GM19240 (cell line): Measurements from ENCODE around the gene WDR76.

Source experiments
- DNase-seq: peaks from one replicate; pipeline ENCODE4 v3.0.0; 2011; ENCODE audit warnings: low spot score; ENCODE audit not compliant: insufficient read length

WDR76 gene

DNA sequence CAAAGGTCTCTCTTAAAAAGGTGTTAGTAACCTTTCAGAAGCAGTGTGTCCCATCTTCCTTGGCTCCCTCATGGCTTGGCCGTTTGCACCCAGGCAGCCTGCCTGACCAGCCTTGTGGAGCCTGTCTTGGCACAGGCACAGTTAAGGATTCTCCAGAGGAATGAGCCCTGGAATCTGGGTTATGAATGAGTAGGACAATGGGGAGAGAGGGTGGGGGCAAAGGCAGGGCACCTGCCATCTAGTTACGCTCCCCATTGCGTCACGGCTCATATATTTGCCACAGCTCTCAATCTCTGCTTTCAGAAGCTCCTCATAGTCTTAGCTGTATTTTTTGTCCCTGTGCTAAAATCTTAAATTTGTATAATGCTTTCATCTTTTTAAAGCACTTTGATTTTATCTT lies 50.6 kb downstream of the WDR76 start:
- DNase-seq, result no peak

DNA sequence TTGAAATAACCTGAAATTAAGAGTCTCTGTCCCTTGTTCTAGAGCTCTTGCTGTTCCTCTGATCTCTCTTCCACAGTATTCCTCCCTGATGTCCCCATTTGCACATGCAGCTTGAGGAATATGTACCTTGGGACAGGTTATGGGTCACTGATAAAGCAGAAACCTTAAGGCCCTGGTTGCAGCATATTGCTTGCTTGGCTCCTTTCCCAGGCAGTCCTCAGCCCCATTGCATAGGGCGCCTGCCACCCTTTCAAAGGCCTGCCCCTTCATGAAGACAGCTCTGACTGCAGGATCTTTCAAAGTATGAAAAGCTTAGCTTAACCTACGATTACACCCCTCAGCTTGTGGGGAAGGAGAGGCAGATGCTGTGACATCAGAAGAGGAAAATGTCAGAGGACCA lies 51.6 kb downstream of the WDR76 start:
- DNase-seq, result no peak

DNA sequence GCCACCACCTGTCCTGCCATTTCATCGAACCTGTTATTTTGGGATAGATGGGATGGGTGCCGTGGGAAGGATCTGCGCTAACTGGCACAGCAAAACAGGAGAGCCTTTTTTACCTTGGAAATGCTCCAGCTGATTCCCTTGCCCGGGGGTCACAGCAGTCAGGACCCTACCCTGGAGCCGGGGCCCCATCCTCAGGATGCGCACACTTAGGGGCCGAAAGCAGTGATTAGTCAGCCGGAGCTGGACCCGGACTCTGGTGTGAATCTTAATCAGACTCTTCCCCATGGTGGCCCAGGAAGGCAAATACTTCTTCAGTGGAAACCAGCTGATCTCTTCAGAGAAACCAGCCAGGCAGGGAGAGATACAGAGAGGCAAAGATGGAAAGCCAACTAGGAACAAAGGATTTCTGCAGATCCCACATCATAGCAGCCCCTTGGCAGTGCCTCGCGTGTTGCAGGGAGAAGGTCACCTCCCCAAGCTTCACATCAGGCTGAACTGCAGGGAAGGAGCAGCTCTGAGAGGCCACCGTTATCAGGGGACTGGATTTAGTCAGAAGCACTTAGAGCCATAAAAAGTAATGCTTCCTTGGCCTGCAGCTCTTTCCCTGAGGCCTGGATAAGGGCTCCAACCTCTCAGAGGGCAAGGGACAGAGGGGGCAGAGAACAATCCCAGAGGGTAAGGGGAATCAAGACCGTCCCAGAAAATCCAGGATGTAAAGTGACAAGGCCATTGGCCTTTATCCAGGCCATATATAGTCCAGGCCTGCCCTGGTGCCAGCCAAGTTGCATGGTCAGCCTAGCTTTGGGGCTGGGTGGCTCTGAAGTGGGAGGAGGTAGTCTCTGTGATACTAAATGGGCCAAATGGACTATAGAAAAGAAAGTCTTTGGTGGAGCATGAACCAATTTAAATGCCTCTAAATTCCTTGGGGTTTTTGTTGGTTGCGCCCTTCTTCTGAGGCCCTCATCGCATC lies 52.9 kb downstream of the WDR76 start:
- no peak for DNase-seq

DNA sequence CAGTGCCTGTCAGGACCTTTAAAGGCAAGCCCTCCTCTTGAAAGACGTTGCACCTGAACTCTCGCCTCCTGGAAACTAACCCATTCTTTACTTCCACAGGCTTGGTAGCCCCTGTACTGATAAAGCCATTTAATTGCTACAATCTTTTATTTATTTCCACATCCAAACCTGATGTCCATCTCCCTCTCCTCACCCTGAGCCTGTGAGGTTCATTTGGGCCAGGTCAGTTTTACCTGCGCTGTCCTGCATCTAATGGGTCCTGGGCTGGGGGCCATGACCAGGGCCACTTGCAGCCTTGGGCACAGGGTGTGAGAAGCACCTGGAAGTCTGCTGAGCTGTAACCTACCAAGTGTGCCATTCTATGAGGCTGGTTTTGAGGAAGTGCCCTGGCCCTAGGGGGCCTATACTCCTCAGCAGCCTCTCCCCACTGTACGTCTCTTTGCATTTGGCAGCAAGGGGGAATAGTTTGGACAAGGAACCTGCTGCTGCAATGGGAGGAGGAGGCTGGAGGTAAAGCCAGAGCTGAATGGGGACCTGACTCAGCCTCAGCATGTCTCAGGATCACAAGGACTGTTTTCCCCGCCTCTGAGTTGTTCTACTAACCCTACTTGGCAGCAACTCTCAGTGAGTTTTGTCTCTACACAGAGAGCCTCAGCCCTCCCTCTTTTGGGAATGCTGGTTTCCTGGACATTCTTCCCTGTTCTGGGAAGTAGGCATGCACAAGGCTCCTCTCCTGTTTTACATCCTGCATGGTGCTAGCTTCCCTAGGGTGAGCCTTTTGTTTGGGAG lies 53.8 kb downstream of the WDR76 start:
- DNase-seq, result no peak

DNA sequence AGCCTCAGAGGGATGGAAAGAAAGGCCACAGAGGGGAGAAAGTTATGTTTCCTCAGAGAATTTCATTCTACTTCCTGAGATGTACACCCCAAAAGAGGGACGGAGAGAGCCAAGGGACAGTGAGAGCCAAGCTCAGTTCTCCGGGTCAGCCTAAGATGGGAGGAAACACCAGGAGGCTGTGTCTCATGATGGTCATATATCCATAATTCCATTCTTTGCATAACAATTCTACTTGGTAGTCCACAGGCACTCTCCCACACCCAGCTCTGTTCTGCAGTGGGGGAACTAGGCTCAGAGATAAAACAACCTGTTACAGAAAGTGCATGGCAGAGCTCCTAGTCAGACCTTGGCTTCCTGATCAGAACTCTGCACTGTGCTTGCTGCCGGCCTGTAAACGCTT lies 54.4 kb downstream of the WDR76 start:
- DNase-seq, result no peak

DNA sequence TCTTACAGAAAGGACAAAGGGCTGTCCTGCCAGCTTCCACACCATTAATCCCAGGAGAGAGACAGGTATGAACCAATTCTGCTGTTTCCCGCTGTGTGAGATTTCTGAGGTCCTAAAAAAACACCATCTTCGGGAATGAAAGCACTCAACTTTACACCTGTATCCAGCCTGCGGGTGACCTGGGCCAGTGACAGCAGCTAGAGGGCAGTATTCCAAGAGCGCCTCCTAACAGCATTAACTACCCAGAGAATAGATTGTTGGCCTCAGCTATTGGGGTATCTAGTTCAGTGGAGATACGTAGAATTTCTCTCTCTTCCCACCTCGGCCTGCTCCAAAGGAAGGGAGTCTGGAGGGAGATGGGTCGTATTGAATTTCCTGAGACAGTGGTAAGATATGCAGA lies 55.1 kb downstream of the WDR76 start:
- no peak for DNase-seq

DNA sequence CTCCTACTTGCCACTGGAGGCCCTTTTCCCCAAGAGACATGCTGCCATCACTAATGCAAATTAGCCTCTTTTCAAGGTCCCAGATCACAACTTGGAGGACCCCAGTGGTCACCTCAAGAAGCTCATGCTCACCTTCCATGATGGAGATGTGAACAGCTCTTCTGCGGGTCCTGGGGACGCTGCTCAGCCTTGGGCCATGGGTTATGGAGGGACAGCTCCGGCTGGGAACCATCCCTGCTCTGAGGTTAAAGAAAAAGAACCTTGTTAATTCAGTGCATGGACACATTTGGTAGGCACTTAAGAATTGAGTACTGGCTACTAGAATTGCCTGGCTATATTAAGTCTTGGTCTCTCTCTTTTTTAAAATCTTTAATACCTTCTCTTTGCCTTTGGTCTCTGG lies 56.8 kb downstream of the WDR76 start:
- no peak for DNase-seq

DNA sequence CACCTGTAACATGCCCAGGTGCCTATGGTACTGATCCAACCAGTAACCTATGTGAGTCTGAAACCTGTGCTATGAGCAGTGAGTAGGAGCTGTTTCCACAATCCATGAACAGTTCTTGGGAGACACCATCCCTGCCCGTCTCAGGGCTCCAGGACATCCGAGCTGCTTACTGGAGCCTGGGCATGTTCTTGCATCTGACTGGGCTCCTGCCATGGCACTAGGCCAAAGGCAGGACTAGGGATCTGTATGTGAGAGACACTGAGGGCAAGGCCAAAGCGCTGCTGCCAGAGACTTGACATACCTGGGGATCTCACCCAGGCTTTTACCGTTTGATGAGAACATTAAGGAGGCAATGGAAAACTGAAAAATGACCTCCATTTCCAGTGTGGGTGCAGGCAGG lies 59.8 kb downstream of the WDR76 start:
- DNase-seq, result no peak

DNA sequence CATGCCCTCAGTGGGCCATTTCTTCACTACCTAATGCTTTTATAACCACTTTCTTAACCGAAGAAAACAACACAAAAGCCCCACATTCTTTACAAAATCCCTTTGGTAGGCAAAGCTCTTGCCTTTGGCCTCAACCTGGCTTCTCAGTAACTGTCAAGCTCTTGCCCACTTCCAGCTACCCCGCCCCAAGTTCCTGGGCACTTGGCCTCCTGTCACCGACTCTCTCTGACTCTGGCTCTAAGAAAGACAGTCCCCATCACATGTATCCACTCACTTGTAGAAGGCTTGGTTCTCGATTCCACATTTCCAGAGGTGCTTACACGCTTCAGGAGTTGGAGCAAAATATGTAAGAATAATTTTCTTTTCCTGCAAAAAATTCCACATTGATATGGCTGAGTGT lies 61.1 kb downstream of the WDR76 start:
- no peak for DNase-seq

DNA sequence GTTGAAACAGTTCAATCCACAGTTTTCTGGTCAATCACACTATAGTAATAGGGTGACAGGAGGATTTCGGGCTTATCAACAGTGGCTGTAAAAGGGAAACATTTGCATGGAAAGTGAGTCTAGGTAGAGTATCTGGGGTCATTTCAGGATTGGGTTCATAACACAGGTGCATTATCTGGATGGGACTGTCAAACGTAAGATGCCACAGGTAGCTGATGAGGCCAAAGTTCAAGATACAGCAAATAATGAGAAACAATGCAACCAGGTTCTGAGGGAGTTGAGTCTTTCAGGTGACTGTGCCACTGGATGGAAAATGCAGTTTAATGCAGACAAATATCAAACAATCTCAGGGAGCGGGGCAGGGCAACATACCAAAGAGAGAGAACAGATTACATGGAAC lies 62.2 kb downstream of the WDR76 start:
- no peak for DNase-seq

DNA sequence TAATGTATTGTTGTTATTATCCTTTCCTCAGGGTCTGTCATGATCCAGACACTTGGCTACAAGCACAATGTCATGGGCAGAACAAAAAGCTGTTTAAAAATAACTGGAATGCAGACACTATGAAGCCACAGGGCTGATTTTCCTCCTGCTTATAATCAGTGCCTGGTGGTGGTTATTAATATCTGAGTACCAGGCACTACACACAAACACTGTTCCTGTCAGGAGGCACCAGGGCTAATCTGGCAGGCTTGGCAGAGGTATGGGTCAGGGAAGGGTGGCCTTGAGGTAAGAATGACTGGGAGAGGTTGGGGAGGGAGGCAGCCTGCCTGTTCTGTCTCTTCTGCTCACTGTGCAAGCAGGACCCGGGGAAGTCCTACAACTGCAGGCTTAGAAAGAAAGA lies 67.2 kb downstream of the WDR76 start:
- no peak for DNase-seq

DNA sequence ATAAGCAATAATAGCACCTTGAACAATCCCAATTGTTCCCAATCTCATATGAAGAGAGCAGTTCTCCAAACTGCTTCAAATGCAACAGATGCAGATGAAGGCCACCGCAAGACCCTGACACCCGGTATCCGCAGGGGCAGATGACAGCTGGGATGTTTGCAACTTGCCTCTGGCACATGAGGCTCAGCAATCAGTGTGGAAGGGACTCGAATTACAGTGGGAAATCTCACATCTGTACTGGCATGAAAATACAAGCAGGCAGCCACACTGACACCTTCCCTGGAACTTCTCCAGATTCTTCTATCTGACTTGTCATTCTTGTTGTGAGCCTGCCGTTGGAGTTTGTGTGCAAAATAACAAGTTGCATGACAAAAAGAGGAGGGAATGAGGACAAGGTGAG lies 68.8 kb downstream of the WDR76 start:
- no peak for DNase-seq

DNA sequence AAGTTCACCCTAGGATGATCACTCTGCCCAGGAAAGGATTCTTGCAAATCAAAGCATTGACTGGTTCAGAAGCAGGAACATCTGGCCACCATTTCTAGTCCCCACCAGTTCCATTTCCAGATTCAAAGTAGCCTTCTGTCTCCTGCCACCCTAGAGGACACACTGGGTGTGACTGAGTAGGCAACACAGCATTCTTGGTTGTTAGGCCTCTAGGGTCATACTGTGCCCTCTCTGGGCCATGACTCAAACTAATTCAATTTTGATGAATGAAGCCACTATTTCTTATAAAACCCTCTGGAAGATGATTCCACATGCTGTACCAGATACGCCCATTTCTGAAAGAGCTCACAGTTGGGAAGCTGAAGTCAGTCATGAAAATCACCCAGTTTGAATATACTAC lies 69.7 kb downstream of the WDR76 start:
- no peak for DNase-seq

DNA sequence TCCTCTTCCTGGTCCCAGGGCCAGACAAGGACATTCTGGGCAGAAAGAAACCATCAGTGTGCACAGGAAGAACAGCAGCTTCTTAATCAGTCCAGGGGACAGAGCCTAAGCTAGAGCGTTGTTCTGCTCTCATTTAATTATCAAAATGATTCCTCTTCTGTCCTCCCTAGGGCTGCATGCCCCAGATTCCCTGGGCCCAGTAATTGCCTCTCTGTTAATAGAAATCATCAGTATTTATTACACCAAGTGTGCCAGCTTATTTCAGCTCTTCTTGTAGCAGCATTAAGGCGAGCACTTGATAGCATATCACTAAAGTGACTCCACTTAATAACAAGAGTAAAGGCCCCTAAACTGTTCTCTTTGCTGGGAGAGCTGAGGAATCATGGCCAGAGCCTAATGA lies 72.1 kb downstream of the WDR76 start:
- DNase-seq, result no peak

DNA sequence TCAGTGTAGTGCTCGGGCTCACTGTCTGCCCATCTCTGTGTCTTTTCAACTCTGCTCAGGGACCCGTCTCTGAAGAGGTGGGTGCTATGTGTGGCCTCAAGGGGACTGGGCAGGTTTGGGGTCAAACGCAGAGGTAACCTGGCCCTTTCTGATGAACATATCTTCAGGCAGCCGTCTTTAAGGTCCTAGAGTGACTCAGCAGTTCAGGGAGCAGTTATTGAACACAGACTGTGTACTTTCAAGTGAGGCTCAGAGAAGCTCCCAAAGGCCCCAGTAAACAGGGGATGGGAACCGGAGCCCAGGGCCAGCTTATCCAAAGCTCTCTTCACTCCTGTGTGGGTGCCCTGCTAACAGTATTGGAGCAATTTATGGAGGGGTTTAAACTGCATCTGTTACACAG lies 73.1 kb downstream of the WDR76 start:
- no peak for DNase-seq

DNA sequence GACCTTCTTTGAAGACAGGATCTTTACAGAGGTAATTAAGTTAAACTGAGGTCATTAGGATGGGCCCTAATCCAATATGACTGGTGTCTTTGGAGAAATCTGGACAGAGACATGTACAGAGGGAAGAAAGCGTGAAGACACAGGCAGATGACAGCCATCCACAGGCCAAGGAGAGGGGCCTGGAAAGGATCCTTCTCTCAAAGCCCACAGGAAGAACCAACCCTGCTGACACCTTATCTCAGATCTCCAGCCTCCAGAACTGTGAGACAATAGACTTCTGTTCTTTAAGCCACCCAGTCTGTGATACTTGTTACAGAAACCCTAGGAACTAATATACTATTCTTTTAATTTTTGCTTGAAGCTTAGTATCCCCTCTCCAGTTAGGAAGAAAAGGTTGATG lies 74.2 kb downstream of the WDR76 start:
- no peak for DNase-seq

DNA sequence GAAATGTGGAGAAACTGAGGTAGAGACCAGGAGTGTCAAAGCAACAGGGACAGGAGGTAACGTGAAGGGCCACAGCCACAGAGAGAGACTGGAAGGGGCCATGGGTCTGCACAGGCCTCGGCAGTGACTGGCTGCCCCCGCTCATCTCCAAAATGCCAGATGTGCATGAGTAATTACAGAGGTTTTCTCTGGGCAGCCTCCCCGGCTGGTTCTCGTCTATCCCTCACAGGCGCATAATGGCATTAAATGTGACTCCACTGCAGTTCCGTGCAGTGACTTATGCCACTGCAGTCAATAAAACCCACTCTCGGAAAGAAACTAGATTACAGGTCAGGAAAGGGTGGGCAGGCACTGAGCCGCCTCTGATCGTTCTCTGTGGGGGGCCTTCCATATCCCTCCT lies 74.7 kb downstream of the WDR76 start:
- DNase-seq, result no peak

DNA sequence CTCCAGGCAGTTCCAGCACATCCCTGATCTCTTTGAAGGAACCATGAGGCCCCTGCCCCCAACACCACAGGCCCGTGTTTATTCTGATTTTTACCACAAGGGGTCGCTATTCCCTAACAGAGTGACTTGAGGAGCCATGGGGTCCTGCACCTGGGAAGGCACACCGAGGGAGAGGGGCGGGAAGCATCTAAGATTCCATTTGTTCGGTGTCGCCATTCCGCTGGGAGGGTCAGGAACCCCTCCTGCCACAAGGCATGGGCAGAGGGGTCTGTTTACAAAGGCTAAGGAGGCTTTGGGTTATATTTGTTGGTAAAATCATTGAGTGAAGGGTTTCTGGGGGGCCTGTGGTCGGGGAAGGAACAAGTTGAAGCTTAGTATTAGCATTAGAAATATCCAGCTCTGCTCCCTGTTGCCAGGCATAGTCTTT lies 77.1 kb downstream of the WDR76 start:
- peak; percentile 55 for DNase-seq

DNA sequence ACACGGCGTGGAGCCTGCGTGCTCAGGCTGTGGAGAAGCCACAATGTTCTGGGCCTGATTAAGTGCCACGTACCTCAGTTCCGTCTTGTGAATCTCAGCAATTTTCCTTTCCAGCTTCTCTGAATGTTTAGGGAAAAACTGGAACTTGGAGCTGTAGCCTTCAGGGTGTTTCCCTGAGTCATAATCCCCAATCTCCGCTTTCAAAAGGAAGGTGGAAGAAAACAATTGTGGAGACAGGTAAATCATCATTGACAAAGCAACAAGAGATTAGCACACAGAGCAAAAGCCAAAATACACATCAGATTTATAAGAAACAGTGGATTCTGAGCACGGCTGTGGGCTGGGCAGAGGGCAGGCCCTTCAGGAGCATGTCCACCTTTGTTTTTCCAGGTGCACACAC lies 79.0 kb downstream of the WDR76 start:
- DNase-seq, result no peak

DNA sequence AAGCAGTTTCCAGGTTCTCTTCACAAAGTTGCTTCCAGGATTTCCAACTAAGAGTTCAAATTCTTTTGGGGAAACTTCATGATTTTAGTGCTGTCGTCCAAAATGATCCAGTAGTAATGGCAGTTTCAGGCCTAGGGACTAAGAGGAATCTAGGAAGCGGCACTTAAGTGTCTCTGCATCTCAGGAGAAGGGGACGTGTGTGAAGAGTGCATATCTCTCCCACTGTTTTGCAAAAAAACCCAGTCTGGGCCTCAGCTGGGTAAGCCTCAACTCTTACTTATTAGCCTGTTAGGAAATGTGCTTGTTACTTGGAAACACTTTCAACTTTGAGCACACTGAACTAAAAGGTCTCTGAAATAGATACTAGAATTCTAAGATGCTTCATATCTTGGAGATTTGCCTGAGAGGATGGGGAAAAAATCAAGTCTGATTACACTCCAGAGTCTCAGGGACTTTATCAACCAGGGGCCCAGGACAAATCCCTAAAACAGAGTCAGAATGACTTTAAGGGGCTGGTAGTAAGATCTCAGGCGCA lies 81.8 kb downstream of the WDR76 start:
- DNase-seq, result no peak

DNA sequence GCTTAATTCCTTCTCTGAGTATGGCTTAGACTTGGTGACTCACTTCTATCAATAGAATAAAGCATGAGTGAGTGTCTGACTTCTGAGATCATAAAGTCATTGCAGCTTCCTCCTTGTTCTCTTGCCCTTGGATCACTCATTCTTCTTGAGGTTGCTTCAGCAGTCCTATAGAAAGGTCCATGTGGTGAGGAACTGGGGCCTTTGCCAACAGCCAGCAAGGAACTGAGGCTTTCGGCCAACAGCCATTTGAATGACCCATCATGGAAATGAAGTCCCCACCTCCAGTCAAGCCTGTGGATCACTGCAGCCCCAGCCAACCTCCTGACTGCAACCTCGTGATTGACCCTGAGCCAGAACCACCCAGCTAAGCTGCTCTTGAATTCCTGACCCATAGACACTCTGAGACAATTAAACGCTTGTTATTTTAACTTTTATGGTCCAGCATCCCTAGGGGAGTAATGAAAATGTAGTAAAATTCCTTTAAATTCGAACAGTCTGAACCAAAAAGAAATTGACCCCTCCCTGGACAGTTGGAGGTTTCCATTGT lies 84.5 kb downstream of the WDR76 start:
- no peak for DNase-seq

DNA sequence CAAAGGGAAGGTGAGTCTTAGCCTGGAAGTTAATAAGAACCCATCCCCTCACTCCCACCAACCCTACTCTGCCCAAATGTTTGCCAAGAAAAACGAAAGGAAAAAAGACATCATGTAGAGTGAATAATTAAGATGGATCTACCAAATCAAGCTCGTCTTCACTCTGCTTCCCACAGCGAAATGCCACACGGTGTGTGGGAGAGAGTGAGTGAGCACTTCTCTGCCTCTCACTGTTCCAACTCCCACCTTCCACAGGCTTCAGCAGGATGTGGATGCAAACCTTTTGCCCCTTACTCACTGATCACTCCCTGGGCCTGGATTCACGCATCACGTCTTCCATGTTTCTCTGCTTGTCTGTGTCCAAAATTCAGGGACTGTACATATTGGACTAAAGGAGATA lies 85.4 kb downstream of the WDR76 start:
- DNase-seq, result no peak
